Transverse colon (tissue), 4 donors: ENCODE results near the gene SPTBN1. TPM values are rescaled to one million over a fixed set of nuclear protein-coding genes. Genes with fewer than 3 reads are reported as not detected.

Experiments used
- DNase-seq: peaks from one replicate; pipeline ENCODE4 v3.0.0-alpha.2; 2019
- H3K27ac ChIP-seq, 4 donors: fragments of 200-600 bp; sonication (generic); 2 replicates each; pipeline ENCODE4 v1.5.1; 2016 to 2018; ENCODE audit warnings: inconsistent platforms in 4 of 4
- H3K27me3 ChIP-seq: fragments of 200-600 bp; sonication (generic); 2 replicates; pipeline ENCODE4 v1.5.1; 2017; ENCODE audit warnings: inconsistent platforms
- H3K36me3 ChIP-seq, 4 donors: fragments of 200-600 bp; sonication (generic); 2 replicates each; pipeline ENCODE4 v1.5.1; 2017 to 2019; ENCODE audit warnings: inconsistent platforms in 4 of 4
- H3K4me1 ChIP-seq, 4 donors: fragments of 200-600 bp; sonication (generic); 2 replicates each; pipeline ENCODE4 v1.5.1; 2017 to 2020; ENCODE audit warnings: inconsistent platforms in 4 of 4
- H3K4me3 ChIP-seq, 4 donors: fragments of 200-600 bp; sonication (generic); 1 replicate in 1 of 4; 2 replicates in 3 of 4; pipeline versions ENCODE4 v1.5.1 to v1.6.1; 2017 to 2019; ENCODE audit warnings: inconsistent platforms in 4 of 4
- H3K9me3 ChIP-seq, 2 donors: fragments of 200-600 bp; sonication (generic); 2 replicates each; pipeline ENCODE4 v1.5.1; 2017 to 2019; ENCODE audit warnings: inconsistent platforms in 2 of 2
- EP300 ChIP-seq: sonication (generic); formaldehyde crosslinking; IDR thresholded peaks from one replicate; pipeline ENCODE4 v1.6.1; 2017; ENCODE audit warnings: antibody characterized with exemption, low read depth
- POLR2A ChIP-seq: fragments of 450-650 bp; IDR thresholded peaks from one replicate; pipeline ENCODE4 v1.6.1; 2016; ENCODE audit warnings: antibody characterized with exemption, mild to moderate bottlenecking, moderate library complexity
- POLR2AphosphoS5 ChIP-seq, 3 donors: sonication (generic); formaldehyde crosslinking; IDR thresholded peaks; one replicate each; pipeline ENCODE4 v1.6.1; 2016; ENCODE audit warnings: antibody characterized with exemption in 3 of 3
- WGBS, 2 donors: methylation state at CpG; one replicate each; pipeline ENCODE4 v1.1.5; 2018; ENCODE audit warnings: low coverage in 1 of 2; 5-methylcytosine and 5-hydroxymethylcytosine counted together
- in situ Hi-C, 4 donors: fragments of 200-750 bp; cut with MboI; loops; one replicate each; pipeline versions ENCODE4 v1.15.0 to v1.15.1; 2017; ENCODE audit warnings: low sequenced_read_pairs in 3 of 4, low pct_ligation_motif_present in 1 of 4, low pct_unique_long_range_greater_than_20kb in 1 of 4
- intact Hi-C: fragments of 100-400 bp; cut with DNase I; formaldehyde crosslinking; loops from one replicate; pipeline ENCODE4 v1.15.1; 2023; ENCODE audit warnings: low total_unique reads
- total RNA-seq, 4 donors: library from RNA; depleted of rRNA; stranded (reverse); fragments of >200 nt; gene quantifications; one replicate each; pipeline ENCODE4 v1.1.0, GENCODE V29; 2016
- TF ChIP-seq, protein P1 (sequence below), 5 experiments: fragments of 200-600 bp in 3 of 5; fragments of 450-650 bp in 2 of 5; sonication (generic) in 3 of 5; IDR thresholded peaks; 1 replicate in 2 of 5; 2 replicates in 3 of 5; pipeline ENCODE4 v1.5.1; 2016 to 2017; ENCODE audit warnings: antibody characterized with exemption in 5 of 5, inconsistent platforms in 3 of 5, mild to moderate bottlenecking in 2 of 5, moderate library complexity in 1 of 5

SPTBN1 gene
- total RNA-seq, 4 donors from 2014 or later = 269 to 301 (median 285) TPM

DNA sequence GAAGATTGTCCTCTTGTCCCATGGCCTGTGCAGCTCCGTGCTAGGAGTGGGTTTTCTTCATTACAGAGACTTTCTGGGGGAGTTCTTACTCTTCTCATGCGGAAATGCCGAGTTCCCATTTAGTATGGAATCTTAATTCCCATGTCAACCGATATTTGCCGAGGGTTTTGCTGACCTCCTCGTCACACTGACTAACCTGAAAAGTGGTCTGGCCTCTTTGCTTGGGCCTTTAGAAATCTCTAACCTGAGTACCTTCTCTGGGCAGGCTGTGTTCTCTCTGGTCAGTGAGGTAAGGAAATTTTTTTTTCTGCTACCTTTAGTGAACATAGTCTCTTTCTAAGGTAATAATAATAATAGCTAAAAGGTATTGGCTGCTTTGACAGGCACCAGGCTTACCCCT is 256.4 kb downstream of the SPTBN1 start:
- no peak for DNase-seq
- Histone ChIP-seq H3K36me3 (no peaks in the 10 kb centered on the region), H3K4me1 (peaks cover 3 to 20% (median 10%) of the 10 kb centered on the region in 4 donors), H3K9me3 (no peaks in the 10 kb centered on the region), H3K27me3 (peaks cover 4% of the 10 kb centered on the region), H3K27ac (no peak overlapping the region), H3K4me3 (no peak overlapping the region)
- TF ChIP-seq POLR2A (no peak), EP300 (no peak), POLR2AphosphoS5 (IDR thresholded peaks at IDR 0.05) (no peak)
- TF ChIP-seq, protein P1, sequence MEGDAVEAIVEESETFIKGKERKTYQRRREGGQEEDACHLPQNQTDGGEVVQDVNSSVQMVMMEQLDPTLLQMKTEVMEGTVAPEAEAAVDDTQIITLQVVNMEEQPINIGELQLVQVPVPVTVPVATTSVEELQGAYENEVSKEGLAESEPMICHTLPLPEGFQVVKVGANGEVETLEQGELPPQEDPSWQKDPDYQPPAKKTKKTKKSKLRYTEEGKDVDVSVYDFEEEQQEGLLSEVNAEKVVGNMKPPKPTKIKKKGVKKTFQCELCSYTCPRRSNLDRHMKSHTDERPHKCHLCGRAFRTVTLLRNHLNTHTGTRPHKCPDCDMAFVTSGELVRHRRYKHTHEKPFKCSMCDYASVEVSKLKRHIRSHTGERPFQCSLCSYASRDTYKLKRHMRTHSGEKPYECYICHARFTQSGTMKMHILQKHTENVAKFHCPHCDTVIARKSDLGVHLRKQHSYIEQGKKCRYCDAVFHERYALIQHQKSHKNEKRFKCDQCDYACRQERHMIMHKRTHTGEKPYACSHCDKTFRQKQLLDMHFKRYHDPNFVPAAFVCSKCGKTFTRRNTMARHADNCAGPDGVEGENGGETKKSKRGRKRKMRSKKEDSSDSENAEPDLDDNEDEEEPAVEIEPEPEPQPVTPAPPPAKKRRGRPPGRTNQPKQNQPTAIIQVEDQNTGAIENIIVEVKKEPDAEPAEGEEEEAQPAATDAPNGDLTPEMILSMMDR (IDR thresholded peaks at IDR 0.05) = no peak
- whole genome bisulfite sequencing, 2 donors = 91 to 96% methylated on average over 5 to 6 of the region's 6 CpGs
- intact Hi-C loops (no loop called here), in situ Hi-C loops (loop anchor here in 3 of 4 donors (25.0 kb wide), 3 partner anchors 450 to 600 kb away; partner anchors contain the start of gene ACYP2 (in 2 of the 3))

DNA sequence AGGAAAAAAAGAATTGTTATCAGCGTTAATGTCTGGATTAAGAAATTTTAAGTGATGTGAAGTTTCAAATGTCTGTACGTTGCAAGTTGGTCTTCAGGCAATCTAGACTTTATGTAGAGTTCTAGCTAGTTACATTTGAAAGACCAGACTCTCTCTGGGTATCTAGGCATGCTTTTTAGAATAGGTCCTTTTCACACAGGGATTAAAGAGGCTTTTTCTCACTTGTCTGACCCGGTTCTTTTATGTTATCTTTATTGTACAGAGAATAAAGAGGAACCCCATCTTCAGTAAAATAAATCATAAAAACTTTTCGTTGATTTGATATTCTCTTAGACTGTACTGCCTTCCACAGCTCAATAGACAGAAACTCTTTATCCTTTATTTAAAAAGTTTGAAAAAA is 258.9 kb downstream of the SPTBN1 start:
- TF ChIP-seq EP300 = no peak
- no peak for TF ChIP-seq POLR2A
- no peak for TF ChIP-seq POLR2AphosphoS5 (IDR thresholded peaks at IDR 0.05)
- TF ChIP-seq, protein P1 (IDR thresholded peaks at IDR 0.05) = no peak
- Histone ChIP-seq H3K36me3 (no peaks in the 10 kb centered on the region), H3K27ac (no peak overlapping the region), H3K27me3 (no peaks in the 10 kb centered on the region), H3K4me1 (no peaks in the 10 kb centered on the region), H3K4me3 (no peak overlapping the region), H3K9me3 (no peaks in the 10 kb centered on the region)
- no peak for DNase-seq
- WGBS, 2 donors = 57 to 64% methylated on average over 4 of the region's 4 CpGs
- in situ Hi-C loops = loop anchor here in 3 of 4 donors (25.0 kb wide), 3 partner anchors 447 to 603 kb away; partner anchors contain the start of gene ACYP2 (in 2 of the 3)
- intact Hi-C loops = no loop called here

DNA sequence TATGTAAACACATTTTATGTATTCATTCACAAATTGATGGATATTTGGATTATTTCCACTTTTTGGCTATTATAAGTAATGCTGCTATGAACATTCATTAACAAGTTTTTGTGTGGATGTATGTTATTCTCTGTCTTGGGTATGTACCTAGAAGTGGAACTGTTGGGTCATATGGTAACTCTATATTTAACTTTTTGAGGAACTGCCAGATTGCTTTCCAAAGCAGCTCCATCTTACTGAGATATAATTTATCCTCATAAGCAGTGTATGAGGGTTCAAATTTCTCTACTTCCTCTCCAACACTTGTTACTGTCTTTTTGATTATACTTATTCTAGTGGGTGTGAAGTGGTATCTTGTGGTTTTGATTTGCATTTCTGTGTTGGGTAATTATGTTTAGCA is 260.2 kb downstream of the SPTBN1 start:
- H3K4me3 ChIP-seq = no peak overlapping the region
- no peaks in the 10 kb centered on the region for H3K36me3 ChIP-seq
- in situ Hi-C loops (loop anchor here in 3 of 4 donors (25.0 kb wide), 3 partner anchors 446 to 604 kb away; partner anchors contain the start of gene ACYP2 (in 2 of the 3)), intact Hi-C loops (no loop called here)
- TF ChIP-seq POLR2A = no peak
- no peak for TF ChIP-seq POLR2AphosphoS5 (IDR thresholded peaks at IDR 0.05)
- TF ChIP-seq, protein P1 (IDR thresholded peaks at IDR 0.05) = no peak
- TF ChIP-seq EP300 = no peak
- H3K27ac ChIP-seq = no peak overlapping the region
- no peaks in the 10 kb centered on the region for H3K9me3 ChIP-seq
- H3K27me3 ChIP-seq = no peaks in the 10 kb centered on the region
- DNase-seq = no peak
- H3K4me1 ChIP-seq = no peaks in the 10 kb centered on the region

DNA sequence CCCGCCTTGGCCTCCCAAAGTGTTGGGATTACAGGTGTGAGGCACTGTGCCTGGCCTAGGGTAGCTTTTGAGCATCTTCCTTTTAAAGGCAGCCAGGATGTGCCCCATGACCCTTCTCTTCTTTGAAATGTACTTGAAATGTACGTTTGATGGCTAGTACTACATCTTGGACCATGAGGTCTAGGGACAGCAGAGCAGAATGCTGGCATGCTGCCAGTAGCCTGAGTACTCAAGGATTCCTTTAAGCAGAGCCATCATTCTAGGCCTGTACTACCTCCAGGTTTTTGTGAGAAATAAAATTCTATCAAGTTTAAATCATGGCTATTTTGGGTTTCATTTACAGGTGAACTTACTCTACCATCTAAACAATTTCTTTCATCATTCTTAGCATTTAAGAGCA is 264.4 kb downstream of the SPTBN1 start:
- Histone ChIP-seq H3K4me1 (peaks cover 0 to 19% (median 14%) of the 10 kb centered on the region in 4 donors), H3K4me3 (no peak overlapping the region), H3K36me3 (no peaks in the 10 kb centered on the region), H3K9me3 (no peaks in the 10 kb centered on the region), H3K27ac (no peak overlapping the region), H3K27me3 (peaks cover 16% of the 10 kb centered on the region)
- intact Hi-C loops (no loop called here), in situ Hi-C loops (loop anchor here in 3 of 4 donors (25.0 kb wide), 3 partner anchors 442 to 608 kb away; partner anchors contain the start of gene ACYP2 (in 2 of the 3))
- WGBS, 2 donors = 68% methylated on average over 2 of the region's 2 CpGs; no CpG with 5 or more reads in 1 of the 2 donors
- TF ChIP-seq POLR2AphosphoS5 (IDR thresholded peaks at IDR 0.05) = no peak
- TF ChIP-seq POLR2A = no peak
- no peak for TF ChIP-seq EP300
- TF ChIP-seq, protein P1 (IDR thresholded peaks at IDR 0.05) = no peak
- no peak for DNase-seq

Other genes starting within 250 kb of the SPTBN1 start
- gene TSPYL6, start 200.1 kb upstream of the SPTBN1 start, total RNA-seq = not detected